ENCODE measurements around the gene PHETA2. TPM values are rescaled to one million over a fixed set of nuclear protein-coding genes. Genes with fewer than 3 reads are reported as not detected.
"Not testable (repeated sequence)": the region's sequence is repeated elsewhere in the genome, so short reads cannot be mapped to it uniquely, and the experiment has no call there.

Gene PHETA2
- total and polyA plus RNA-seq, 5 donors: 6.4 to 11.5 (median 7.6) TPM

GRCh38 chr22:42111798-42112197 is 37.8 kb downstream of the PHETA2 start:
- ATAC-seq (no peak), DNase-seq (no peak)
- H3K4me1 ChIP-seq (ENCODE audit: control insufficient read depth, insufficient read depth, low read length): no peaks in the 10 kb centered on the region
- no peak overlapping the region for H3K4me3 ChIP-seq (ENCODE audit: low read length)
- H3K27ac ChIP-seq (ENCODE audit: low read length): no peak overlapping the region
- no peaks in the 10 kb centered on the region for H3K9me3 ChIP-seq (ENCODE audit: control insufficient read depth, low read length)
- H3K27me3 ChIP-seq (ENCODE audit: control insufficient read depth, insufficient read depth): no peaks in the 10 kb centered on the region
- 49% methylated on average over 4 of the region's 4 CpGs for WGBS
- intact Hi-C loops (cut with DNase I): no loop called here

GRCh38 chr22:42112793-42113192 is 38.7 kb downstream of the PHETA2 start:
- ATAC-seq; H3K4me3 ChIP-seq (ENCODE audit: low read length); H3K27me3 ChIP-seq (ENCODE audit: control insufficient read depth, insufficient read depth); H3K27ac ChIP-seq (ENCODE audit: low read length); H3K4me1 ChIP-seq (ENCODE audit: control insufficient read depth, insufficient read depth, low read length); intact Hi-C loops (cut with DNase I); DNase-seq; H3K9me3 ChIP-seq (ENCODE audit: control insufficient read depth, low read length): not testable (repeated sequence)
- WGBS: 10% methylated on average over 4 of the region's 4 CpGs

DNA sequence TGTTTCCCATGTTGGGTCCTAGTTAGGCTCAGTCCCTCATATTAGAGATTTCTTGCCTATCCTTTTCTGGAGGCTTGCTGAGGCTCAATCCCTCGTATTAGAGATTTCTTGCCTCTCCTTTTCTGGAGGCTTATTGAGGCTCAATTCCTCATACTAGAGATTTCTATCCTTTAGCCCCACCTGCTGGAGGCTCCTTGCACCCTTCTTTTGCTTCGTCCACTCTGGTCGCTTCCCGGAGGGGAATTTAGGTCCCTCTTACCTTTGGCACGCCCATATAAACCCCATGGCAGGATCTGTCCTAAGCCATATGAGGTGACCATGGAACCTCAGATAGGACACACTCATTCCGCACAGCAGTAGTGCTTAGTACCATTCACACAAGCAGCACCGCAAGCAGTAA is 40.7 kb downstream of the PHETA2 start:
- DNase-seq (no peak), ATAC-seq (no peak)
- intact Hi-C loops (cut with DNase I): no loop called here
- Histone ChIP-seq H3K4me3 (ENCODE audit: low read length) (no peak overlapping the region), H3K27ac (ENCODE audit: low read length) (no peak overlapping the region), H3K27me3 (ENCODE audit: control insufficient read depth, insufficient read depth) (no peaks in the 10 kb centered on the region), H3K4me1 (ENCODE audit: control insufficient read depth, insufficient read depth, low read length) (no peaks in the 10 kb centered on the region), H3K9me3 (ENCODE audit: control insufficient read depth, low read length) (no peaks in the 10 kb centered on the region)
- 90% methylated on average over 7 of the region's 7 CpGs for WGBS

DNA sequence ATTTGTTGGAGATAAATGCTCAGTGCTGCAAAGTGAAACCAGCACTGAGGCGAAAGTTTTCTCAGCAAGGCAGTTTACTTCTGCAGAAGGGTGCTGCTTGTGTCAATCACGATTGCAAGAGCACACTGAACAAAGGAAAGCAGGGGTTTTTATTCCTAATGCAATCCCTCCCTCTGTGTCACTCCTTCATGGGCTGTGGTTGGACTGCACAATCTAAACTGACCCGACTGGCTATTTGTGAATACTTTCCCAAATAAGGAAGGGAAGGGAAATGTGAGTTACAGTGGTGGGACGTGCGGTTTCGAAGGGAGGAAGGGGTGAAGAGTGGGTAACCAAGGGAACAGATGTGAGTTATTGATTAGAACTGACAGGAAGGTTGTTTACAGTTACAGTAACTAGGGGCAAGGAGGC is 41.4 kb downstream of the PHETA2 start:
- H3K4me1 ChIP-seq (ENCODE audit: control insufficient read depth, insufficient read depth, low read length); H3K4me3 ChIP-seq (ENCODE audit: low read length); intact Hi-C loops (cut with DNase I); H3K27me3 ChIP-seq (ENCODE audit: control insufficient read depth, insufficient read depth); DNase-seq; H3K27ac ChIP-seq (ENCODE audit: low read length); ATAC-seq; H3K9me3 ChIP-seq (ENCODE audit: control insufficient read depth, low read length): not testable (repeated sequence)
- WGBS: 94% methylated on average over 6 of the region's 6 CpGs

DNA sequence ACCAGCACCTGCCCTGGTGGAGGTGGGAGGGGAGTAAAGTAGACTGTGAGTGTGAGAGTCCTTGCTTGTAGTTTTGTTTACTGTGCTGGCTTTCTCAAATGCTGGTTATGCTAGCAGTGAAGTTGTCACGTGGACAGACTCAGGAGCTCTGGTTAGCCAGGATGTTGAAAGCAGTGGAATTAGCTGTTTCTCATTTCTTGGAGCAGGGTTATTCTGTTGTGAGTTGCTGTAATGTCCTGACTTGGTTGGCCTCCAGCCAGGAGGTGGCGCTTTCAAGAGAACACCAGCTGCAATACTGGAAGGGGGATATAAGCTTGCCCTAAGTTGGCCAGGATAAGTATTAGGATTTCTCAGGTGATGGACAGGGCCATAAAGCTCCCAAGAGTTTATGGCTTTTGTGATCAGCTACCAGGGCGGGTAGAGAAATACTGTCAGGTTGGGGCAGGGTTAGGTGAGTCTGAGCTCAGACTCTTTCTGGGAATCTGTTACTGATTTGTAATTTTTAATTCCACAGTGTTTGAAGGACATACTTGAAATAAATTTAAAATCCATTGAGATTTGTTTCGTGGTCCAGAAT is 42.9 kb downstream of the PHETA2 start:
- intact Hi-C loops (cut with DNase I): no loop called here
- 84% methylated on average over 4 of the region's 4 CpGs for WGBS
- no peaks in the 10 kb centered on the region for H3K4me1 ChIP-seq (ENCODE audit: control insufficient read depth, insufficient read depth, low read length)
- no peak overlapping the region for H3K27ac ChIP-seq (ENCODE audit: low read length)
- H3K27me3 ChIP-seq (ENCODE audit: control insufficient read depth, insufficient read depth): no peaks in the 10 kb centered on the region
- DNase-seq (peak in 2 of 3 donors; percentile 49 to 67), ATAC-seq (no peak)
- no peak overlapping the region for H3K4me3 ChIP-seq (ENCODE audit: low read length)
- H3K9me3 ChIP-seq (ENCODE audit: control insufficient read depth, low read length): no peaks in the 10 kb centered on the region

- H3K27me3 ChIP-seq (ENCODE audit: control insufficient read depth, insufficient read depth); ATAC-seq; H3K4me3 ChIP-seq (ENCODE audit: low read length); H3K27ac ChIP-seq (ENCODE audit: low read length); intact Hi-C loops (cut with DNase I); DNase-seq; H3K4me1 ChIP-seq (ENCODE audit: control insufficient read depth, insufficient read depth, low read length); H3K9me3 ChIP-seq (ENCODE audit: control insufficient read depth, low read length): not testable (repeated sequence)
- WGBS: 65% methylated on average over 15 of the region's 15 CpGs
These were observed 46.4 kb downstream of the PHETA2 start for GRCh38 chr22:42120231-42121021.

- H3K27ac ChIP-seq (ENCODE audit: low read length); DNase-seq; ATAC-seq; H3K9me3 ChIP-seq (ENCODE audit: control insufficient read depth, low read length); H3K27me3 ChIP-seq (ENCODE audit: control insufficient read depth, insufficient read depth); H3K4me1 ChIP-seq (ENCODE audit: control insufficient read depth, insufficient read depth, low read length); intact Hi-C loops (cut with DNase I); H3K4me3 ChIP-seq (ENCODE audit: low read length): not testable (repeated sequence)
- WGBS: no CpG with 5 or more reads among the region's 4 CpGs
These were observed 49.5 kb downstream of the PHETA2 start for GRCh38 chr22:42123529-42123928.

GRCh38 chr22:42127606-42128005 is 53.6 kb downstream of the PHETA2 start:
- intact Hi-C loops (cut with DNase I): no loop called here
- Histone ChIP-seq H3K9me3 (ENCODE audit: control insufficient read depth, low read length) (no peaks in the 10 kb centered on the region), H3K4me3 (ENCODE audit: low read length) (no peak overlapping the region), H3K4me1 (ENCODE audit: control insufficient read depth, insufficient read depth, low read length) (no peaks in the 10 kb centered on the region), H3K27me3 (ENCODE audit: control insufficient read depth, insufficient read depth) (no peaks in the 10 kb centered on the region), H3K27ac (ENCODE audit: low read length) (no peak overlapping the region)
- DNase-seq (no peak), ATAC-seq (no peak)
- 86% methylated on average over 16 of the region's 16 CpGs for WGBS

- H3K27me3 ChIP-seq (ENCODE audit: control insufficient read depth, insufficient read depth); ATAC-seq; H3K4me1 ChIP-seq (ENCODE audit: control insufficient read depth, insufficient read depth, low read length); DNase-seq; H3K9me3 ChIP-seq (ENCODE audit: control insufficient read depth, low read length); H3K4me3 ChIP-seq (ENCODE audit: low read length); H3K27ac ChIP-seq (ENCODE audit: low read length); intact Hi-C loops (cut with DNase I): not testable (repeated sequence)
- WGBS: 88% methylated on average over 13 of the region's 13 CpGs
These were observed 54.0 kb downstream of the PHETA2 start for GRCh38 chr22:42128007-42128406.
